Measurements from ENCODE around the gene B4GALT1.
"Not testable (repeated sequence)": the region's sequence is repeated elsewhere in the genome, so short reads cannot be mapped to it uniquely, and the experiment has no call there.

The B4GALT1 gene

DNA sequence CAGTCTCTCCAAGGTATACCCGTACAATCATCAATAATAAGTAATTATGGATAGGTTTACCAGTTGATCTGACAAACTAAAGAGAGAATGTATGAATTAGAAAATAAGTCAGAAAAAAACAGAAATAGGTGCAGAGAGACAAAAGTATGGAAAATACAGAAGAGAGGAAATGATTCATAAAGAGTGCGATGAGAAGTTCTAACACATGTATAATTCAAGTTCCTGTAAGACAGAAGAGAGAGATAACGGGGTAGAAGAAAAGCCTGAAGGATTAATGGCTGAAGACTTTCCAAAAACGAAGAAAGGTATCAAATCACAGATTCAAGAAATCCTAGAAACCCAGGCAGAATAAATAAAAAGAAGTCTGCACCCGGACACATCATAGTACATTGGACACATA, 74.5 kb downstream of the B4GALT1 start:
- no peak for DNase-seq

DNA sequence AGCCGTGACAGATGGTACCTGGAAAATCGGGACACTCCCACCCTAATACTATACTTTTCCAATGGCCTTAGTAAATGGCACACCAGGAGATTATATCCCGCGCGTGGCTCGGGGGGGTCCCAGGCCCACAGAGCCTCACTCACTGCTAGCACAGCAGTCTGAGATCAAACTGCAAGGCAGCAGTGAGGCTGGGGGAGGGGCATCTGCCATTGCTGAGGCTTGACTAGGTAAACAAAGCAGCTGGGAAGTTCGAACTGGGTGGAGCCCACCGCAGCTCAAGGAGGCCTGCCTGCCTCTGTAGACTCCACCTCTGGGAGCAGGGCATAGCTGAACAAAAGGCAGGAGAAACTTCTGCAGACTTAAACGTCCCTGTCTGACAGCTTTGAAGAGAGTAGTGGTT, 81.5 kb downstream of the B4GALT1 start:
- DNase-seq, result not testable (repeated sequence)

DNA sequence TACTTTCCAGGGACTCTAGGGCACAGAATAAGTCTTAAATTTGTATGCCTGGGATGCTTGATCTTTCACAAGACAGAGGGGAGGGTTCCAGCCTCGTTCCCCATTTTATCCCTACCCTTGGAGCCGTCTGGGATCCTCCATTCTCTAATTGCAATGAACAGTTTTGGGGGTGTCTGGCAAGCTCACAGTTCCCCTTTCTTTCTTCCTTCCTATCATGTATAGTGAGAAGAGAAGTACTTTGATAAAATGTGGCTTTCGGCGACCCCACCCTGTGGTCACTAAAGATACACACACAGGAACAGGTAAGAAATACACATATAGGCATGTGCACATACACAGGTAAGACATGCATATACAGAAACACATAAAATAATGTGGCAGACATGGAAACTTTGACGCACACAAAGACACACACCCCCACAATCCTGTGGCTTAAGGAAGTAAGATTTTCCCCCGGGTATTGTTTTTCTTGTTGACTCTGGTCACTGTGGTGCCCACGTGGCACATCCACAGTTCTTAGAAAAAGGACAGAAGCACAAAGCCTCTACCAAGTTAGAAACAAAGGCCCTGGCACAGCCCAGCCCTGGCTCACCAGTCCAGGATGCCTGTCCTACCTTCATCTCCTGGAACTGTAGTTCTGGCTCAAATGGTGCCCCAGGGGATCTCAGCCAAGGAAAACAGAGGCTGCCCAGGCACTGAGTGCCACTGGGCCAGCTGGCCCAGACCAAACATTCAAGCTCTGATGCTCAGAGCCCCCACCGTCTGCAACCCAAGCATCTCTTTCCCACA, 84.4 kb downstream of the B4GALT1 start:
- no peak for DNase-seq

DNA sequence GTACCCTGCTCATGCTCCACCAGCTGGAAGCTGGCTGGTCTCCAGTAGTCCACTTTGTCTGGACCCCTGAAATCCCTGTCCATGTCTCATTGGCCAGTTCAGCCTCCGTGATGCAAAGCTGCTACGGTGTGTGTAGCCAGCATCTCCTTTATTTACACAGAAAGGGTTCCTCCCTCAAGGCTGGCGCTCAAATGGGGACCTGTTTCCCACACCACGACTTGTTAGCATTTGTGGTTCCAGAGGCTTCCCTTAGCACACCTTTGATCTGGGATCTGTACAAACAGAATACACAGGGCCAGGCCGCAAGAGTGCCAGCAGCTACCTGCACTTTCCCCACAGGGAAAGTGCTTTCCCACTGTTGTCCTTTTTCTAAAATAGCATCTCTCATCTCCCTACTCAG, 85.0 kb downstream of the B4GALT1 start:
- no peak for DNase-seq

DNA sequence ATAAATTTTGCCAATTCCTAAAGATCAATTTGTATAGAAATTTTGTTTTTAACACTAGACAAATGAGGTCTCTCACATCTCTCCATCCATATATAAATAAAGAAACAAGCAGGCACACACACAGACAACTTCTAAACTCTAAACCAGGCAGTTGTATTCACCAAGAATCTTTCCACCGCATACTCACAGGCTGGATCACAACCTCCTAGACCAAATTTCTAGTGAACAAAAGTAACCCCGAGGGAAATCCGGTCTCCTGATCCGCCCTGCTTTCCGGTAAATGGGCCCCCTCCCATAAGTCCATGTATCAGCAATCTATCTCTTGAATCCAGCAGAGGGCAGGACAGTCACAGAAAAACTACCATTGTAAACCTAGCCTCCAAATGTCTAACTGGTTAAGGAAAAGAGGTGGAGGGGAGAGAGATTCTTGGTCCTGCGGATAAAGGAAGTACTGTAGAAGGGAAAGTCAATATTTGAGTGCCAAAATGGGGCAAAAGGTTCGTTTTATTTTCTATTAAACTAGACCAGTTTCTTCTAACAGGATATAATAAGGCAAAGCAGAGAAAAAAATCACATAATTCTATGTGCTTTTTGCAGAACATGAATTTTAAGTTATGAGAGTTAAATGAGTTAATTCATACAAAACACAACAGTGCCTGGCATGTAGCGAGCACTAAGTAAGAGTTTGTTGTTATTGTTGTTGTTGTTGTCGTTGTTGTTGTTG, 85.8 kb downstream of the B4GALT1 start:
- DNase-seq, result peak; percentile 41

DNA sequence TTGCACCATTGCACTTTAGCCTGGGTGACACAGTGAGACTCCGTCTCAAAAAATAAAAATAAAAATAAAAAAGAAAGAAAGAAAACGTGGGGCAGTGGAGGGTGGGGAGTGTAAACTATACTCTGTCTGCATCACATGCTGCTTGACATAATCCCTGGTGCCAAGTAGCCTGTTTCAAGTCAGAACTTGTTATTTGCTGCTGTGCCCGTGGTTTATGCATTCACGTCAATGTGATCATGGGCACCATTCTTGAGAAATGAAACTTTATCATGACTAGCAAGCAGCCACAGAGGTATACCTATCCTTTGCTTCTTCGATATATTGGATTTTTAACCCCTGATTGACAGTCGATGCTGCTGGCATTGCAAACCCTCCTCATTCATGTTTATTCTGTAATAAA, 86.6 kb downstream of the B4GALT1 start:
- no peak for DNase-seq

DNA sequence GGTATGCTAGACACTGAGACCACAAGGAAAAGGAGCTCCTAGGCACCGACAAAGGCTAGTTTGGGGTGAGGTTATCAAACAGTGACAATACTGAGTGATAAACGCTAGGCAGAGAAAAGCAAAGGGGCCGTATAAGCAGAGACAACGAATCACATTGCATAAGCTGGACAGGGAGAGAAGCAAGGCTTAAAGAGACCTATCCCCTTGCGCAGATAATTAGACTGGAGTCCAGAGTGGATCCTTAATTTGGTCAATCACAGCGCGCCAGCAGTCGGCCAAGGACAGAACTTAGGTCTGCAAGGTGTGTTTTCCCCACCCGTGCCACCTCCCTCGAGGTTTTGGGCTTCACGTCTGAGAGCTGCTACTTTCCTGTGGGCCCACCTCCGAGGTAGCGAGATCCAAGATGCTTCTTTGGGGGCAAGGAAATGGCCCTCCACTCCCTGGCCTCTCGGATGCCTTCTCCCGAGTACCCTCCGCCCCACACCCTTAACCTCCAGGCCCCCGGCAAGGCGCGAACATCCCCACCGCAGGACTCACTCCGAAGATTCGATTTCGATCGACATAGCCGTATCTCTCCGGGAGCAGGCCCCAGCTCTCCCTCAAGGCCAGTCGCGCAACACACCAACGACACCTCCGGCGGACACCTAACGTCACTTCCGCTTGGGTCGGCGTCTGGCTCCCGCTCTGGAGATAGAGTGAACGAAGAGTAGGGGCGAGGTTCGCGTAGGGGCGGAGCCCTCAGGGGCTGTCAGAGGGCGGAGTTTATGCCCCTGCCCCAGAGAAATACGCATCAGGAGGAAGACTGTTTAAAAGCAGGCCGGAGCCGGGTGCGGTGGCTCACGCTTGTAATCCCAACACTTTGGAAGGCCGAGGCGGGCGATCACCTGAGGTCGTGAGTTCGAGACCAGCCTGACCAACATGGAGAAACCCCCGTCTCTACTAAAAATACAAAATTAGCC, 90.8 kb downstream of the B4GALT1 start, which contains the start of gene SMU1:
Gene SMU1, minus strand, starts transcription at position 629 of the 959 bp plus-strand sequence. Its CDS starts 66 bp downstream, at position 563.
- DNase-seq, result peak; percentile 90

DNA sequence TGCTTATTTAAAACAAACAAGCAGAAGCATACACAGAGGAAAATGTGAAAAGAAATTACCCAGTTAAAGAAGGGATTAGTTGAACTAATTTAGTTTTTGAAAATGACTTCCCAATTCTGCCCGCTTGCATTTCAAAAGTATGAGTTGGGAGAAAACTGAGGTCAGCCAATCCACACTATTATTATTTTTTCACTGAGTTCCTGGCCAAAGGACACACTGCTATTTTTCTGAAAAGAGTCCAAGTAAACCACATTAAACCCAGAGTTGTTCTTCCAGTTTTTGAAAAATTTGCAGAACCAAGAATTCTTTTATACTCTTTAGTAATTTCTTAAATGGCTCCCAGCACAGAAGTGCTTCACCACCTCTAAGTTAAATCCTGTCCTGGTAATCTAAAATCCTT, 98.1 kb downstream of the B4GALT1 start:
- no peak for DNase-seq

DNA sequence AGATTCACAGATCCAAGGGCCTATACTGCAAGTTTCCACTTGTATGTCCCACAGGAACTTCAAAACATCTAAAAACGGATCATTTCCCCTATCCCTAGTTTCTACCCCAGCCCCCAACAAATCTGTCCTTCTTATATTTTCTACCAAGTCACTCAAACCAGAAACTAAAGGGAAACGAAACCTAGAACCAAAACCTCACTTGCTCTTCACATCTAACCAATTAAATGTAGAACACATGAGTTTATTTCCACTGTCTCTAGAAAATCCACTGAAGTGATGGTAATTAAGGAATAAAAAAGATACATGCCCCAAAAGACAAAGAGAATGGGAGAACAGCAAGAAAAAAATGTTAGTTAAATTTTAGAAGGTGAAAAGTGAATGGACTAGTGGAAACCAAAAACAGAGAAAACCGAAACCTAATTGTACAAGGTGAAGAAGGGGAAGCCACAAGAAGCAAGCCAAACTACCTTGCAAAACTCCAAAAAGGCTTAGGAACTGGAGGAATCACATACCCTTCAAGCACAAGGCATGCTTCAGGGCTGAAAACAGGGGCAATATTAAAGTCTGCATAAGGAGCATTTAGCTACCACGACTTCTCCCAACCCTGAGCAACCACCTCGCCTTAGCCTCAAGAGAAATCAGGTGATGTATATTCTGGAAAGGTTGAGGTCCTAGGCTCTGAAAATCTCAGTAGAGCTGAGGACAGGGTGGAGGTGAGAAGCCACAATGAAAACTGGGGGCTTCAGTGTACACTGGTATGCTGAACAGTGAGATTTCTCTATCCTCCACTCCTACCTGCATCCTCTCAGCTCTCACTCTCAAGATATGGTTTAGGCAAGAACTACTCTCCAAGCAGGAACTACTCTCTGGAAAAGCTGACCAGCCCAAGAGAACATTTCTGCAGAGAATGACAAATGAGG, 101.7 kb downstream of the B4GALT1 start:
- DNase-seq, result no peak

Data from activated CD4-positive, CD25-positive, alpha-beta regulatory T cell treated with anti-CD3 and anti-CD28 coated beads, Interleukin-2, amount 50 U/mL, for 72 hours (primary cell).